Activated B cell treated with CpG ODN at 0.5 μM for 24 hours (primary cell): ENCODE measurements around the gene DSCAML1. TPM values are rescaled to one million over a fixed set of nuclear protein-coding genes. Genes with fewer than 3 reads are reported as not detected.

Experiments
- ATAC-seq: fragments of 200-7000 bp; cut with Tn5 transposase; one replicate; pipeline ENCODE4 v1.10.0; 2021; ENCODE audit warnings: low read depth, mild to moderate bottlenecking, moderate library complexity
- CTCF ChIA-PET: fragments of 350-600 bp; sonication (Branson Sonifier 250); formaldehyde crosslinking; loops from one replicate; lab custom pipeline; 2021; ENCODE audit warnings: antibody characterized with exemption; lab: Charles Lee
- POLR2A ChIA-PET: fragments of 350-600 bp; sonication (Branson Sonifier 250); formaldehyde crosslinking; loops from one replicate; lab custom pipeline; 2021; ENCODE audit warnings: antibody characterized with exemption; lab: Charles Lee
- DNase-seq: peaks from one replicate; pipeline ENCODE4 v3.0.0; 2022
- H3K27ac Mint-ChIP-seq: one replicate; pipeline ENCODE4 v1.8.0; 2020; ENCODE audit warnings: mixed read lengths
- H3K27me3 Mint-ChIP-seq: one replicate; pipeline ENCODE4 v1.8.0; 2021; ENCODE audit warnings: mixed read lengths
- H3K36me3 Mint-ChIP-seq: one replicate; pipeline ENCODE4 v1.8.0; 2021; ENCODE audit warnings: low read depth, mixed read lengths
- H3K4me1 Mint-ChIP-seq: one replicate; pipeline ENCODE4 v1.8.0; 2021; ENCODE audit warnings: mixed read lengths
- H3K4me3 Mint-ChIP-seq: one replicate; pipeline ENCODE4 v1.8.0; 2020; ENCODE audit warnings: mild to moderate bottlenecking, mixed read lengths
- H3K9me3 Mint-ChIP-seq: one replicate; pipeline ENCODE4 v1.8.0; 2020; ENCODE audit warnings: mixed read lengths
- intact Hi-C: fragments of 100-400 bp; cut with micrococcal nuclease; formaldehyde crosslinking; loops from one replicate; pipeline ENCODE4 v1.15.1; 2024
- total RNA-seq: library from RNA; stranded (reverse); gene quantifications from 2 replicates; pipeline ENCODE4 v1.2.3, GENCODE V29; 2022
- TF ChIP-seq, protein P1 (sequence below): fragments of 200-600 bp; IDR thresholded peaks from one replicate; pipeline ENCODE4 v1.8.0; 2022; ENCODE audit warnings: antibody characterized with exemption, mild to moderate bottlenecking

DSCAML1 gene
- total RNA-seq, 1 donor from 2014 or later = 3.6 TPM

DNA sequence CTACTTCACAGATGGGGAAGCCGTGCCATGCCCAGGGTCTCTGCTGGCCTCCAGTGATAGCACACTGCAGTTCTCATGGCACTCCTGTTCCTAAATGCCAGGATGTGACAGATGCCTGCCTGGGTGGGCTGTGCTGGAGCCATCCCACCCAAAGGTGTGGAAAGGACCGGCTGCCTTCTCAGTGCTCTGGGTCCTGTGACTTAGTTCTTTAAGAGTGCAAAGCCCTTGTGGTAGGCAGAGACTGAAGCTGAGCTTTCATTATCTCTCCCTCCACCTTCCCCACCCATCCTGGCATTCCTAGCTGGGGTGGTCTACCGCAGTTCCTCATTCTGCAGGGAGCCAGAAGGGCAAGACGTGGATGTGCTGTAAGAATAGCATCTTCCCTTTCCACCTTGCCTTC is 319.3 kb downstream of the DSCAML1 start:
- Mint-ChIP-seq H3K27ac (no peak overlapping the region), H3K36me3 (no peaks in the 10 kb centered on the region), H3K9me3 (no peaks in the 10 kb centered on the region), H3K4me1 (no peaks in the 10 kb centered on the region), H3K27me3 (peaks cover 11% of the 10 kb centered on the region), H3K4me3 (no peak overlapping the region)
- ChIA-PET CTCF (no interaction called here), POLR2A (no interaction called here)
- TF ChIP-seq, protein P1, sequence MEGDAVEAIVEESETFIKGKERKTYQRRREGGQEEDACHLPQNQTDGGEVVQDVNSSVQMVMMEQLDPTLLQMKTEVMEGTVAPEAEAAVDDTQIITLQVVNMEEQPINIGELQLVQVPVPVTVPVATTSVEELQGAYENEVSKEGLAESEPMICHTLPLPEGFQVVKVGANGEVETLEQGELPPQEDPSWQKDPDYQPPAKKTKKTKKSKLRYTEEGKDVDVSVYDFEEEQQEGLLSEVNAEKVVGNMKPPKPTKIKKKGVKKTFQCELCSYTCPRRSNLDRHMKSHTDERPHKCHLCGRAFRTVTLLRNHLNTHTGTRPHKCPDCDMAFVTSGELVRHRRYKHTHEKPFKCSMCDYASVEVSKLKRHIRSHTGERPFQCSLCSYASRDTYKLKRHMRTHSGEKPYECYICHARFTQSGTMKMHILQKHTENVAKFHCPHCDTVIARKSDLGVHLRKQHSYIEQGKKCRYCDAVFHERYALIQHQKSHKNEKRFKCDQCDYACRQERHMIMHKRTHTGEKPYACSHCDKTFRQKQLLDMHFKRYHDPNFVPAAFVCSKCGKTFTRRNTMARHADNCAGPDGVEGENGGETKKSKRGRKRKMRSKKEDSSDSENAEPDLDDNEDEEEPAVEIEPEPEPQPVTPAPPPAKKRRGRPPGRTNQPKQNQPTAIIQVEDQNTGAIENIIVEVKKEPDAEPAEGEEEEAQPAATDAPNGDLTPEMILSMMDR = no peak
- no peak for DNase-seq
- ATAC-seq = no peak
- intact Hi-C loops = no loop called here

GRCh38 chr11:117476531-117477142 is 320.4 kb downstream of the DSCAML1 start:
- no peaks in the 10 kb centered on the region for H3K36me3 Mint-ChIP-seq
- ATAC-seq (no peak), DNase-seq (no peak)
- intact Hi-C loops = no loop called here
- H3K9me3 Mint-ChIP-seq = no peaks in the 10 kb centered on the region
- H3K4me1 Mint-ChIP-seq = no peaks in the 10 kb centered on the region
- no peak overlapping the region for H3K27ac Mint-ChIP-seq
- peaks cover 11% of the 10 kb centered on the region for H3K27me3 Mint-ChIP-seq
- CTCF ChIA-PET = no interaction called here
- POLR2A ChIA-PET = no interaction called here
- TF ChIP-seq, protein P1 = no peak
- no peak overlapping the region for H3K4me3 Mint-ChIP-seq

GRCh38 chr11:117475716-117476530 is 321.1 kb downstream of the DSCAML1 start:
- CTCF ChIA-PET = no interaction called here
- DNase-seq (no peak), ATAC-seq (no peak)
- H3K36me3 Mint-ChIP-seq = no peaks in the 10 kb centered on the region
- POLR2A ChIA-PET = no interaction called here
- TF ChIP-seq, protein P1 = no peak
- H3K4me3 Mint-ChIP-seq = no peak overlapping the region
- intact Hi-C loops = no loop called here
- H3K4me1 Mint-ChIP-seq = no peaks in the 10 kb centered on the region
- H3K27ac Mint-ChIP-seq = no peak overlapping the region
- H3K9me3 Mint-ChIP-seq = no peaks in the 10 kb centered on the region
- peaks cover 11% of the 10 kb centered on the region for H3K27me3 Mint-ChIP-seq

DNA sequence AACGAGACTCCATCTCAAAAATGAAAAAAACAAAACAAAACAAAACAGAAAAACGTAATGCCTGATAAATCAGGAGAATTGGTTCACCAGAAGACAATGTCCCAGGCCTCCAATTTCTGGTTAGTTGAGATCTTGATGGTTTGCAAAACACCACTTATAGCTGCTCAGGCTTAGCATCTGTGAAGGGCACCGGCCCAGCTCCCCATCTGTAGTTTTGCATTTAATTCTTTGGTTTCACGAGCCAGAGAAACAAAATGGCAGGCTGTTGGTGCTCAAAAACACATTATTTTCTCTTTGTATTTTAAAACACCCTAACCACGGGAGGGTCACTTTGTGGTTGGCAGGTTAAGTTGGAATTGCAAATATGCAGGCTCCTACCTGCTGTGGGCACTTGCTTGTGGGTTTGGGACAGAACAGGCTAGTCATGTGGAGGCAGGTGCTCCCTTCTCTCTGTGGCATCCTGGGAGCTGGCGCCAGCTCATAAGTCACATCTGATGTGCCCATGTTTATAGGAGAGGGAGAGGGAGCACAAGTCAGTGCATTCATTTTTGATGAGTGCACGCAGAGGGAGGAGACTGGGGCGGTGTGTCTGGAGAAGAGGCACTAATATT is 323.4 kb downstream of the DSCAML1 start:
- Mint-ChIP-seq H3K36me3 (no peaks in the 10 kb centered on the region), H3K27me3 (peaks cover 17% of the 10 kb centered on the region), H3K9me3 (peaks cover 2% of the 10 kb centered on the region), H3K4me3 (no peak overlapping the region), H3K27ac (no peak overlapping the region), H3K4me1 (no peaks in the 10 kb centered on the region)
- ChIA-PET POLR2A (no interaction called here), CTCF (no interaction called here)
- intact Hi-C loops = no loop called here
- no peak for DNase-seq
- TF ChIP-seq, protein P1 = no peak
- ATAC-seq = no peak

DNA sequence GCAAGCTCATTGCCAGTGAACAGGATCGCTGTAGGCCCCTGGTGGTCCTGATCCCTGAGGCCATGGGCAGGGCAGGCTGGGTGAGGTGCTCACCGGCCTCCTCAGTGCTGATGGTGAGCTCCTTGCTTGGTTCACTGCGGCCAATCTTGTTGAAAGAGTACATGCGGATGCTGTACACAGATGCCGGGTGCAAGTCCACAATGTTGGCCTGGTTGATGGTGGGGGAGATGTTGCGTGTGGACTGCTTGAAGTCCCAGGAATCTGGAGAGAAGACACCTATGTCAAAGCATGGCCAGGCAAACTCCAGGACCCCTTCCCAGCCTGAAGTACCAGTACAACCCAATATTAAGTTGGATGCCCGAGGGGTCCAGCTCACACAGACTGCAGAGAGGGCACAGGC is 325.2 kb downstream of the DSCAML1 start:
- H3K36me3 Mint-ChIP-seq = no peaks in the 10 kb centered on the region
- peaks cover 17% of the 10 kb centered on the region for H3K27me3 Mint-ChIP-seq
- H3K9me3 Mint-ChIP-seq = peaks cover 2% of the 10 kb centered on the region
- DNase-seq (no peak), ATAC-seq (no peak)
- CTCF ChIA-PET = no interaction called here
- TF ChIP-seq, protein P1 = no peak
- H3K4me3 Mint-ChIP-seq = no peak overlapping the region
- intact Hi-C loops = no loop called here
- no peak overlapping the region for H3K27ac Mint-ChIP-seq
- POLR2A ChIA-PET = no interaction called here
- no peaks in the 10 kb centered on the region for H3K4me1 Mint-ChIP-seq
